Erythroblast (primary cell): ENCODE data around the gene MAP2K2.

Experiments used
- GATA1 ChIP-seq: IDR thresholded peaks from 2 replicates; pipeline ENCODE4 v1.6.1; 2011; ENCODE audit warnings: low read depth, mild to moderate bottlenecking, control low read depth, low read length, moderate library complexity
- POLR2A ChIP-seq: IDR thresholded peaks from 2 replicates; pipeline ENCODE4 v1.6.1; 2011; ENCODE audit warnings: mild to moderate bottlenecking, low read length

GRCh38 chr19:4094291-4094690 lies 29.6 kb downstream of the MAP2K2 start:
- TF ChIP-seq POLR2A (no peak), GATA1 (no peak)
